Stimulated activated CD8-positive, alpha-beta memory T cell treated with anti-CD3 and anti-CD28 coated beads, Interleukin-7, amount 100 ng/mL, for 1 hour (primary cell): ENCODE measurements around the gene MYO5C.
"Not testable (repeated sequence)": the region's sequence is repeated elsewhere in the genome, so short reads cannot be mapped to it uniquely, and the experiment has no call there.

ENCODE experiments used
- DNase-seq, 2 donors: peaks; one replicate each; pipeline ENCODE4 v3.0.0-alpha.2; 2020; ENCODE audit warnings: low read depth in 2 of 2

The MYO5C gene

DNA sequence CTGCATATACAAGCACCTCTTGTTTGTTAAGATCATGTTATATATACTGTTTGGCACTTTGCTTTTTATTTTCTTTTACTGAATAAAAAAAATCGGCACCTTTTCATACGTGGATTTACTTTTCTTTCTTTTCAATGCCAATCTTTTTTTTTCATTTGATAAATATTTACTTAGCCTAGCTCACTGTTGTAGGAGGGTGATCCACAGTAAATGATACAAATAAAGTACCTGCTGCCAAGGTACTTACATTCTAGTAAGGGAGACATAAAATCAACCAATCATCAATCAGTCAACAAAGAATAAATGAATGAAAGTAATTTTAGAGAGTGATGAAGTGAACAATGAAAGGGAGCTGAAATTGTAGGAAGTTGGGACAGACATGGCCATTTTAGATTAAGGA is 122.7 kb downstream of the MYO5C start:
- no peak for DNase-seq

DNA sequence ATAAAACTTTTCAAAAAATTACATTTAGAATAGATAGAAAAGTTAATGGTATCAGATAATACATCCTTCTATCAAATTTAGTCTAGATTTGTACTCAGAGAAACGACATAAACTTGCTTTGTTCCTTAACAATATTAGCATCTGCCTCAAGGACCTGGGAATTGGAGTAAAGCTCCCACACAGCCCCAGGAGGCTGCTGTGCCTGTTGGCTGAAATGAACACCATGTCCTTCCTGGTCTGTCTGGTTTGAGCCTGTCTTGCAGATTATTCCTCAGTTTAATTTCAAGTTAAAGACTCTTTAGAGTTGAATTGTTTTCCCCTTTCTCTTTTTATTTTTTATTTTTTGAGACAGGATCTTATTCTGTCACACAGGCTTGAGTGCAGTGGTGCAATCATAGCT is 123.8 kb downstream of the MYO5C start:
- DNase-seq: no peak

DNA sequence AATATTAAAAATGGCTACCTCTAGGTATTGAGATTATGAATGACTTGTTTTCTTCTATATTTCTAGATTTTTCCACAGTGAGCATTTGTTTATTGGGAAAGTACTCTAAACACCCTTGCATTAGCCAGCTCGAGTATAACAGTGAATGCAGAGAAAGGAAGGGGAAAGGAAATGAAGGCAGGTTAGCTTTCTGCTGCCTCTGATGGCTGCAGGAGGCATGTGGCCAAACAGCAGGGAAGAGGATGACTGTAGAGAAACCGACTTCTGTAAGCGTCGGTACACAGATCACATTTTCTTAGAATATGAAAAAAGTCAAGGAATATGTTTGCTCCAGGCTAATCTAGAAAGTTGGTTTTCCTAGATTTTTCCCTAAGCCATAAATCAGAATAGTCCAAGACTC is 124.2 kb downstream of the MYO5C start:
- no peak for DNase-seq

DNA sequence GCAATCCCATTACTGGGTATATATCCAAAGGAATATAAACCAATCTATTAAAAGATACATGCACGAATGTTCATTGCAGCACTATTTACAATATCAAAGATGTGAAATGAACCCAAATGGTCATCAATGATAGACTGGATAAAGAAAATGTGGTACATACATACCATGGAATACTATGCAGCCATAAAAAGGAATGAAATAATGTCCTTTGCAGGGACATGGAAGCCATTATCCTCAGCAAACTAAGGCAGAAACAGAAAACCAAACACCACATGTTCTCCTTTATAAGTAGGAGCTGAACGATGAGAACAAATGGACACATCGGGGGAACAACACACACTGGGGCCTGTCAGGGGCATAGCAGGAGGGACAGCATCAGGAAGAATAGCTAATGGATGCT is 125.4 kb downstream of the MYO5C start:
- DNase-seq: not testable (repeated sequence)

DNA sequence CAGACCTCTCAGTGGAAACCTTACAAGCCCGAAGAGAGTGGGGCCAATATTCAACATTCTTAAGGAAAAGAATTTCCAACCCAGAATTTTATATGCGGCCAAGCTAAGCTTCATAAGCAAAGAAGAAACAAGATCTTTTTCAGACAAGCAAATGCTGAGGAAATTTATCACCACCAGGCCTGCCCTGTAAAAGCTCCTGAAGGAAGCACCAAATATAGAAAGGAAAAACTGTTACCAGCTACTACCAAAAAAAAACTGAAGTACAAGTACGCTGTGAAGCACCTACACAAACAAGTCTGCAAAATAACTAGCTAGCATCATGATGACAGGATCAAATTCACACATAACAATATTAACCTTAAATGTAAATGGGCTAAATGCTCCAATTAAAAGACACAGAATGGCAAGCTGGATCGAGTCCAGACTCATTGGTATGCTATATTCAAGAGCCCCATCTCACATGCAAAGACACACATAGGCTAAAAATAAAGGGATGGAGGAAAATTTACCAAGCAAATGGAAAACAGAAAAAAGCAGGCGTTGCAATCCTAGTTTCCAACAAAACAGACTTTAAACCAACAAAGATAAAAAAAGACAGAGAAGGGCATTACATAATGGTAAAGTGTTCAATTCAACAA is 130.0 kb downstream of the MYO5C start:
- DNase-seq: not testable (repeated sequence)

DNA sequence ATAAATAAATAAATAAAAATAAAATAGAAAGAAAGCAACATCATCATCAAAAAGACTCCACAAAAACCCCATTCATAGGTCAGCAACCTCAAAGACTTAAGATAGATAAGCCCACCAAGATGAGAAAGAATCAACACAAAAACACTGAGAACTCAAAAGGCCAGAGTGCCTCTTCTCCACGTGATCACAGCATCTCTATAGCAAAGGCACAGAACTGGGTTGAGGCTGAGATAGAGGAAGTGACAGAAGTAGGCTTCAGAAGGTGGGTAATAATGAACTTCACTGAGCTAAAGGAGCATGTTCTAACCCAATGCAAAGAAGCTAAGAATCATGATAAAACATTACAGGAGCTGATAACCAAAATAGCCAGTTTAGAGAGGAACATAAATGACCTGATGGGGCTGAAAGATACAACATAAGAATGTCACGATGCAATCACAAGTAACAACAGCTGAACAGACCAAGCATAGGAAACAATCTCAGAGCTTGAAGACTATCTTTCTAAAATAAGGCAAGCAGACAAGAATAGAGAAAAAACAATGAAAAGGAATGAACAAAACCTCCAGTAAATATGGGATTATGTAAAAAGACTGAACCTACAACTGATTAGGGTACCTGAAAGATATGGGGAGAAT is 130.9 kb downstream of the MYO5C start:
- no peak for DNase-seq

DNA sequence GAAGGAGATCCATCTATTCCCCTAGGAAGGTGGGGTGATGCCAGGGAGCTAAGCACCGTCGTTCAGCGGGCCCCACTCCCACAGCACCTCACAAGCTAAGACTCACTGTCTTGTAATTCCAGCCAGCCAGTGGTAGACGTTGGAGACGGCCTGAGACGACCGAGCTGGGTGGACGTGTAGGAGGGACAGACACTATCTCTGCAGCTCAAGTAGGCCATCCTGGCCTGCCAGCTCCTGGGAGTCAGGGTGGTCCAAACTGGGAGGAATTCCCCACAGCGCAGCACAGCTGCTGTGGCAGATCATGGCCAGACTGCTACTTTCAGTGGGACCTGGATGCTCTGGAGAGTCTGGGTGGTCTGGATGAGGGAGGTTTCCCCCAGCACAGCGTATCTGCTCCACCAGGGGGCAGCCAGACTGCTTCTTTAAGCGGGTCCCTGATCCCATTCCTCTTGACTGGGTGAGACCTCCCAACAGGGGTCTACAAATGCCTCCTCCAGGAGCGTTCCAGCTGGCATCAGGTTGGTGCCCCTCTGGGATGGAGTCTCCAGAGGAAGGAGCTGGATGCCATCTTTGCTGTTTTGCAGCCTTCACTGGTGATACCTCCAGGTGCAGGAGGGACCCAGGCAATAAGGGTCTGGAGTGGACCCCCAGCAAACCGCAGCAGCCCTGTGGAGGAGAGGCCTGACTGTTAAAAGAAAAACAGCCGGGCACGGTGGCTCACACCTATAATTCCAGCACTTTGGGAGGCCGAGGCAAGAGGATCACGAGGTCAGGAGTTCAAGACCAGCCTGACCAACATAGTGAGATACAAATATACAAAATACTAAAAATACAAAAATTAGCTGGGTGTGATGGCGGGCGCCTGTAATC is 132.0 kb downstream of the MYO5C start:
- DNase-seq: no peak

DNA sequence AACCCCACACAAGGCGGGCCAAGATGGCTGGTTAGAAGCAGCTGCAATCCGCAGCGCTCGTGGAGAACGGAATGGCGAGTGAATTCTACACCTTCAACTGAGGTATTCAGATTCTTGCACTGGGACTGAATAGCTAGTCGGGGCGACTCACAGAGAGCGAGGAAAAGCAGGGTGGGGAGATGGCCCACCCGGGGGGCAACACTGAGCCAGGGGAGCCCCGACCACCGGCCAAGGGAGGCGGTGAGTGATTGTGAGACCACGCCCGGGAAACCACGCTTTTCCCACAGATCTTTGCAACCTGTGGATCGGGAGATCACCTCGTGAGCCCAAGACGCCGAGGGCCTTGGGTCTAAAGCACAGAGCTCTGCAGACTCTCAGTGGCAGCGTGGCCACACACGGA is 132.7 kb downstream of the MYO5C start:
- DNase-seq: no peak

DNA sequence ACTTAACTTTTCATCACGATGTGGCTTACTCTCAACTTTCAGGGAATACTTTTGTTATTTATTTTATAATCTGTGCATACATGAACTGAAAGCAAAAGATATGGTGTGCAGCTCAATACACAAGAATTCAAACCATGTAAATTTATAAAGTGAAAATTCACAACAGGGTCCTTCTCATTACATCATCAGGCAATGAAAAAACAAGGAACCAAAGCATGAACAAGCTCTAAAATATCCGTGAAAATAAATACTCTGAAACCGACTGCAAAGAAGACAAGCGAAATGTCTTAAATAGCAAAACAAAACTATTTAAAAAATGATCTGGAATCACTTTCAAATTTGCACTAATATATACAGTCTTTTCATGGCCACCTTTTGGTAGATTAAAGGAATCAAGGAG is 133.3 kb downstream of the MYO5C start:
- no peak for DNase-seq

DNA sequence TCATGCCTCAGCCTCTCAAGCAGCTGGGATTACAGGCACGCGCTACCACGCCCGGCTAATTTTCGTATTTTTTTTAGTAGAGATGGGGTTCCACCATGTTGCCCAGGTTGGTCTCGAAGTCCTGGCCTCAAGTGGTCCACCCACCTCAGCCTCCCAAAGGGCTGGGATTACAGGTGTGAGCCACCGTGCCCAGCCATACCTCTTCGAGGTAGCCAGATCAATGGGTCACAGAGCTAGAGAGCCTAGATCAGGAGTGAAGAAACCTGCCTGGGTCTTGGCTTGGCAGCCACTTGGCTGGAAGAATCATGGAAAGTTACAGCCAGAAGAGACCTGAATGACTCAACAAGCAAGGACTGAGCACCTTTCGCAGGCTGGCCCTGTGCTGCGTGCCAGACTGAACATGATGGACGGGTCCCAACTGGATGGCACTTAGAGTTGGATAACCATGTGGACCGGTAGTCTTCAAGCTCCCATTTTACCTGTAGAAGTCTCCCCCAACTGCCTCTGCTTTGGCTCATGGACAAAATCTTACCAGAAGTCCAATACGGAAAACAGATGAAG is 134.1 kb downstream of the MYO5C start:
- DNase-seq: no peak

DNA sequence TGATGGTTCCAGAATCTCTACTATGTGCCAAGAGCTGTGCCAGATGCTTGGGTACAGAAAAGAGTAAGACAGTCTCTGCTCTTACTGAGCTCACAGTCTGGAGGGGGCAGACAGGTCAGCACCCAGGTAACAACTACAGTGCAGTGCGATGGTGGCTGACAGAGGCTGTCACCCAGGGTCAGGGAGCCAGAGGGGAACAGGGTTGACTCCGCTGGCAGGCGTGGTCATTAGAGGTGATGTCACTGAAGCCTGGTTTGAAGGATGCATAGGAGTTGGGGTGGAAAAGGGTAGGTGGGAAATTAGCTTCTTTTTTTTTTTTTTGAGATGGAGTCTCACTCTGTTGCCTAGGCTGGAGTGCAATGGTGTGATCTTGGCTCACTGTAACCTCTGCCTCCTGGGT is 136.0 kb downstream of the MYO5C start:
- no peak for DNase-seq

DNA sequence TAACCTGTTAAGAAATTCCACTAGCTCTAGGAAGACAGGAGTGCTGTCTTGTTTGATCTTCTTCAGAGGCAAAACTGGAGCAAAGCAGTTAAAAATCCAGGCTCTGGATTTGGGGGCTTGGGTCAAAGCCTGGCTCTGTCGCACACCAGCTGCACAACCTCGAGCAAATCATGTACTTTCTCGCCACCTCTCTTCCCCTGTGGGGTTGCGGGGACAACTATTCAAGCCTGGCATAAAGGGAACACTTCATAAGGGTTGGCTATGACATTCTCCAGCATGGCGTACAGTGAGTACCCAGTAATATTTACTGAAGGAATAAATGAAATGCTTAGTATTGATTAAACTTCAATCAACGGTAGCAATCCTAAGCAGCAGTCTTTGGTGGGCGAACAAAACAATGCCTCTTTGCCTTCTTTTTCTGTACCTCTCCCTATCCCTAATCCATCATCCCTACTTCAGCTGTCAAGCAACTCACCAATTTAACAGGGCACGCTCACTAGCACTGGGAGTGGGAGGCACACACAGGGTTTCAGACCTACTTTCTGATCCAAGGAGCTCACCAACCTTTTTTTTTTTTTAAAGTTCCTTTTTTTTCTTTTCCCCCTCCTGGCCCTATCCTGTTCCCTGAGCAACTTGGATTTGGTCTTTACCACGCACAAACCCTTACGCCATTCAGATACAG is 137.4 kb downstream of the MYO5C start:
- DNase-seq: no peak

DNA sequence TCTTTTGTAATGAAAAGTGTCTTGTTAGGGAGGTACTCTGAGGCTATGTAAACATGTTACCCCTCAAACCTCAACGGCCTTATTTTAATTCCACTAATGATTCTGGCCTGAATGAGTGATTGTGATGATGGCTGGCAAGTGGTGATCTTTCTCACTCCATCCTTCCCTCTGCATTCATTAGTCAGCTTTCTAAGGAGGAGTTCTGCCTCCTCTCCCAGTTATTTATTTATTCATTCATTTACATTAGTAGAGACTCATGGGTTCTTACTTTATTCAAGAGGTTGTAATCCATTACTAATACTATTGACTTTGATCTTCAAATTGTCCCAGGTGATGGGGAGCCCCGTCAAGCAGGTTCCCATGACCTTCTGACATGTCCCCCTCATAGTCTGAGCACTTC is 139.7 kb downstream of the MYO5C start:
- no peak for DNase-seq

DNA sequence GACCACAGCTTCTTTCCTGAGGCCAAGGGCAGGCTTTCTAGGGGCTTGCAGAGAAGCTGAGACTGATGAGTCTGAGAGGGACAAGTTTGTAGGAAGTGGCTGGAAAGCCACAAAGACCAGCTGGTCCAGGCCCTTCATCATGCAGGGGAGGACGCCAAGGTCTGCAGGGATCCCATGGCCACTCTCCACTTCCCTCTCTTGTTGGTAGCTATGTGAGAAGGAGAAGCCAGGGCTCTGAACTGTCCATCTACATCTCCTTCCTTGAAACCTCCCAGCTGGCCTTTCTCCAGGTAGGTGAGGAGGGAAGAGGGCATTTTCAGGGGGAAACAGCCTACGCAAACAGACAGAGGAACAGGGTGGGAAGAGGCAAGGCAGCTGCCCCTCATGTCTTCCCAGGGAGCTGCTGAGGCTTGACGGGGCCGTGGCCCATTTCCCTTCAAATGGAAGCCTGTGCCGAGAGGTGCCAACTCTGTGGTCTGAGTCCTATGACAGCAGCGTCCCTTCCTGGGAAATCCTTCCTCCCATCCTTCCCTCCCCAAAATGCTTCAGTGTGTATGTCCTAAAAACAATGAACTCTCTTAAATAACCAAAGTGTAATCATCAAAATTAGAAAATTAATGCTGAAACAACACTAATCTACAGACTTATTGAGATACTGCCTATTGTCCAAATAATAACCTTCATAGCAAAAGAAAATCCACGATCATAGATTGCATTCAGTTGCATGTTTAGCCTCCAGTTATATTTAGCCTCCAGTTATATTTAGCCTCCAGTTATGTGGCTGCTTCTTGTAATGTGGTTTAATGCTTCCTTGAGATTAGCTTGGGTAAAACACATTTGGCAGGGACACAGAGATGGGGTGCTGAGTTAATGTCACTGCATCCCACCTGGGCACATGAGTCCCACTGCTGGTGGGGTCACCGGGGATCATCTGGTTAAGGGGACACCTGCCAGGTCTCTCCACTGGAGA is 140.4 kb downstream of the MYO5C start:
- no peak for DNase-seq

DNA sequence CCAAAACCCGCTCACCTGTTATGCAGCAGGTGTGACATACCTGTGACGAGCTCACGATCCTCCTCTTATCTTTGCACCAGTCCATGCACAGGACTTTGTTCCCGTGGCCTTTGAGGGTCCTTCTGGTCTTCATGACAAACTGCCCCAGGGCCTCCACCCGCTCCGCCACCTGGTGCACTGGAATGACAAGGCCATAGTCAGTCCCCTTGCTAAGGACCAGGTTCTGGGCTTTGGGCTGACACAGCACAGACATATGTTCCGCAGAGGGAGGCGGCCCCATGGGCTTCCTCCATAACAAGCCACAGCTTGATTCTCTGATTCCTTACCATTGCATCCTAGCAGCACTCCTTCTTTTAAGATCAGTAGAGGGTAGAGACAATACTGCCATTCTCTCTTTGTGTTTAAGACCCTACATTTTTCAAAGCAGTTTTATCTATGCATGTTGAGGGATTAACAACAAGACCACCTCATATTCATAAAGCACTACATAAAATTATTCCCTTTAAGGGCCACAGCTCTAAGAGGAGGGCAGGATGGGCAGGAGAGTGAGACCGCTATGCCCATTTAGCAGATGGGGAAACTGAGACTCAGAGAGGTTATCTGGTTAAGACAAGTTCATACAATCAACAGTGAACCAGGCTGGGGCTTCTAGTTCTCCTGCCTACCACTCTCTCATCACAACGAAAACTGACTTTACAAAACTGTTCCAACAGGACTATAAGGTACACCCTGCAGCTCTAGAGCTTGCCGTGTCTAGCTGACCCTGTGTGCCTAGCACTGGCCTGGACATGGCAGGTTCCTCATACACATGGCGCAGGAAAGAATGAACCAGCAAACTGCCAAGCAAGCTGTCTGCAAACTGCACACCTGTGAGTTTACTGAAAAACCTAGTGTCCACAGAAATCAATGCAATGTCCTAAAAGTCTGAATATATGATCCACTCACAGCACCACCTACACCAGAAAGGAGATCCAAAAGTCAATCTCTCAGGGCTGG is 141.4 kb downstream of the MYO5C start:
- DNase-seq: no peak

DNA sequence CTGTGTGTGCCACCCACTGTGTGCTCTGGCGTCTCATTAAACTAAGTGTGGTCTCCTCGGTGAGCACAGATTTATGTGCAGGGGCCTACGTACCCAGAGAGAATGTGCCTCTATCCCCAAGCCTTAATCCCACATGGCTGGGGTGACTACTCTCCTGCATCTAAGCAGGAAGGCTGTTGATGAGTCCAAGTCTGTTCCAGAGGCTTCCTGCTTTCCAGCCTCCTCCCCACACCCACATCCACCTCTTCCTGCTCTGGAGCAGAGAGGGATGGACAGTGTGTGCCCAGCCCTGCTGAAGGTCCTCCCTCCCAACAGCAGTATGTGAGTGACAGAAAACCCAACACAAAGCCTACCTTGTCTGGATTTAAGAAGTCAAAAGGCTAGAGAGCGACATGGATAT is 144.3 kb downstream of the MYO5C start:
- DNase-seq: no peak

DNA sequence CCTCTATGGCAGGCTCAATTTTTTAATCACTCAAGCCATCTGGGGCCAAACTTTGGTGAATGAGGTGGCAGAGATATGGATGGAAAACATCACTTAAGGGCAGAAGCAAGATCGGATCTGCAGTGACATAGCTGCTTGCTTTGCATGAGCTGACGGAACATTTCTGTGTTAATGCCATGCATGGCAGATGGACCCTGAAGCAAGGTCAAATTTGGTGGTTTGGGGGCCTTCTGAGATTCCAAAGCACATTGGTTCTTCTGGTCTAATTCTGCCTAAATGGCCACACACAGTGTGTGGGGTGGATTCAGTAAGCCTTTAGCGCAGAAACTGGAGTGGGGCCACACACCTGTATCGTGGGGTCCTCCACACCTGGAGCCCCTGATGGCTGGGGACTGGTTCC is 144.7 kb downstream of the MYO5C start:
- no peak for DNase-seq

DNA sequence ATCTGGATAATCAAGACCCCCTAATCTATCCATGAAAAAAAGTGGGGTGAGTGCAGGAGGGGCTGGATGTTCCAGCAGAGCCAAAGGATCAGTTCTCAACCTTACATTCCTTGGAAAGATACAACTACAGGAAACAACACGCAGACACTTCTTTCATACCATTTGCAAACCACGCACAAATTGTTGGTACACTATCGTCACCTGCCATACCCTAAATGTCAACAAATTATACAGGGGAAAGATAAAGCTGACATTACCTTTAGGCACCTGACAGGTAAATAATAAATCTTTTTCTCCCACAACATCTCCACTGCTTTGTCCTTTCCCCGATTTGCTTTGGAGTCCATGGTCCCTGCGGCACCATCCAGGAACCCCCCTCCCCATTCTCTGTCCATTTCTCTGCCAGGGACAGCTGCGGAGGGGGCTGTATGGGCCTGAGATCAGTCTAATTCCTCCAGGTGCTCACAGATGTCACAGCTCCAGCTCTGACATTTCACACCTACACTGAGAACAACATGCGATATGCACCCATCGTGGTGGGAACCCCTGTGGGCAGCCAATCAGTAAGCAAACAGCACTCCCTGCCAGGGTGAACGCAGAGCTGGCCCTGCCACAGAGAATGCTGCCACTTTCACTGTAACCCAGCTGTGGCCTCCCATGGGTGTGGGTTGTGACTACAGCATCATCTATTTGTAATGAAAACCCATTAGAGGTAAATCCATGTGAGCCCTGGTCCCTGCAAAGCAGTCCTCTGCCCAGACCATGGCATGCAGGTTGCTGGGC is 145.4 kb downstream of the MYO5C start:
- DNase-seq: no peak

DNA sequence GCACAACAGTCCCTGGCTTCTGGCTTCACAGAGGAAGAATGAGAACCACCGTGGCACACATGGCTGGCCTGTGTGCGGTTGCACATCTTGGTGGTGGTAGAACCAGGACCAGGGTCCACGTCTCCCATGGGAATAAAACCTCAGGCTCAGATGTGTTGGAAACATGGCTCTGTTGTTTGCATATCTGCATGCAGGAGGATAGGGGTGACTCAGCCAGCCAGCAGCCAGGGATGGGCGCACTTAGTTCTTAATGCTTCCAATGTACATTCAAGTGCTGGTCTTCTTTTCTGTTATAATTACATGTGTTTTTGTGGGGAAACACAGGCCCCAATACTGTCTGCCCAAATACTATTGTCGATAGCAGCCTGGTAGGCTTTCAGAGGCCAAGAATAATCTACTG is 147.2 kb downstream of the MYO5C start:
- DNase-seq: no peak
